Astrocyte of the cerebellum (primary cell): ENCODE results near the gene BRD1.

ENCODE experiments used
- DNase-seq: peaks from one replicate; pipeline ENCODE4 v3.0.0-alpha.2; 2011; ENCODE audit warnings: low read depth
- H3K4me3 ChIP-seq: 2 replicates; pipeline ENCODE4 v1.5.1; 2011; ENCODE audit warnings: mild to moderate bottlenecking, low read depth, low read length, moderate library complexity
- in situ Hi-C: cut with HindIII; loops from 2 replicates; pipeline ENCODE4 v1.10.0; 2017; ENCODE audit warnings: low sequenced_read_pairs
- TF ChIP-seq, protein P1 (sequence below): IDR thresholded peaks from 2 replicates; pipeline ENCODE4 v1.5.1; 2012; ENCODE audit warnings: low read length, low read depth, moderate library complexity, mild to moderate bottlenecking; ENCODE audit errors: missing control alignments

BRD1 gene

GRCh38 chr22:49848690-49849160, 21.1 kb upstream of the BRD1 start:
- in situ Hi-C loops: no loop called here
- peak overlapping the region; percentile 25 for H3K4me3 ChIP-seq
- no peak for DNase-seq
- TF ChIP-seq, protein P1, sequence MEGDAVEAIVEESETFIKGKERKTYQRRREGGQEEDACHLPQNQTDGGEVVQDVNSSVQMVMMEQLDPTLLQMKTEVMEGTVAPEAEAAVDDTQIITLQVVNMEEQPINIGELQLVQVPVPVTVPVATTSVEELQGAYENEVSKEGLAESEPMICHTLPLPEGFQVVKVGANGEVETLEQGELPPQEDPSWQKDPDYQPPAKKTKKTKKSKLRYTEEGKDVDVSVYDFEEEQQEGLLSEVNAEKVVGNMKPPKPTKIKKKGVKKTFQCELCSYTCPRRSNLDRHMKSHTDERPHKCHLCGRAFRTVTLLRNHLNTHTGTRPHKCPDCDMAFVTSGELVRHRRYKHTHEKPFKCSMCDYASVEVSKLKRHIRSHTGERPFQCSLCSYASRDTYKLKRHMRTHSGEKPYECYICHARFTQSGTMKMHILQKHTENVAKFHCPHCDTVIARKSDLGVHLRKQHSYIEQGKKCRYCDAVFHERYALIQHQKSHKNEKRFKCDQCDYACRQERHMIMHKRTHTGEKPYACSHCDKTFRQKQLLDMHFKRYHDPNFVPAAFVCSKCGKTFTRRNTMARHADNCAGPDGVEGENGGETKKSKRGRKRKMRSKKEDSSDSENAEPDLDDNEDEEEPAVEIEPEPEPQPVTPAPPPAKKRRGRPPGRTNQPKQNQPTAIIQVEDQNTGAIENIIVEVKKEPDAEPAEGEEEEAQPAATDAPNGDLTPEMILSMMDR: no peak

- TF ChIP-seq, protein P1: no peak
- H3K4me3 ChIP-seq: peak overlapping the region; percentile 25
- DNase-seq: no peak
- in situ Hi-C loops: no loop called here
Measured at GRCh38 chr22:49847751-49848689, 20.3 kb upstream of the BRD1 start.

DNA sequence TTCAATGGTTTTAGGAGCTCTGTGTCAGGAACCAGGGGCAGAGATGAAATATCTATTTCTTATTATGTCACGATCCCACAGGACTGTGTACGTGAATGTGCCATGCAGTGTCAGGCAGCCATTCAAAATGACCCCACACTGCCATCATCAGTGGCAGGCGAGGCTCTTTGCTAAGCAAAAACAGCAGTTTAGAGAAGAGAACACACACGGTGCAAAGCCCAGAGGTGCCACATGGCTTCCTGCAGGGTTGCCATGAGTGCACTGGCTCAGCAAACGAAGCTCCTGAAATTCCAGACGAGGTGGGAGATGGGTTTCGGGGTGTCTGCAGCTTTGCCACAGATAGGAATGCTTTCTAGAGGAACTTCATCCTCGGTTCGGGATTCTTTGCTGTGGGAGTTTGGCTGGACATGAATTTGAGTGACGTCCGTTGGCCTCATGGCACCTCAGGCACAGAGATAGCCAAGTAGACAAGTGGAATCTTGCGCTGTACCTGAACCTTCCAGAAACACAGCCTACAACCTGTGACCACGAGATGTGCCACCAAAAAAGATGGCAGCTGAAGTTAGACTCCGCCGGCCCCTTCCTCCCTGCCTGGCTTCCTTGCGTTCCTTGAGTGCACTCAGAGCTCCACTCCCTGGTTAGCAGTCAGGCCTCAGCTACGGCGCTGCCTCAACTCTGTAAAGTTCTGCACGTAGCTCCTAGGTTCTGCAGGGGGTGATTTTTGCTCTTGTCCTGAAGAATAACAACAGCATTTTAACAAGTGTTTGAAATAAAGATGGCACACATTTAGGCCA, 18.2 kb upstream of the BRD1 start:
- H3K4me3 ChIP-seq: no peak overlapping the region
- TF ChIP-seq, protein P1: no peak
- in situ Hi-C loops: no loop called here
- DNase-seq: no peak

- in situ Hi-C loops: no loop called here
- H3K4me3 ChIP-seq: no peak overlapping the region
- no peak for DNase-seq
- TF ChIP-seq, protein P1: no peak
Measured at GRCh38 chr22:49845241-49845640, 17.6 kb upstream of the BRD1 start.

- TF ChIP-seq, protein P1: no peak
- in situ Hi-C loops: no loop called here
- DNase-seq: no peak
- no peak overlapping the region for H3K4me3 ChIP-seq
Measured at GRCh38 chr22:49838771-49839717, 11.4 kb upstream of the BRD1 start.
